Keratinocyte (primary cell): ENCODE data around the gene GRIK4. TPM values are rescaled to one million over a fixed set of nuclear protein-coding genes. Genes with fewer than 3 reads are reported as not detected.

Experiments used
- DNase-seq: peaks from one replicate; pipeline ENCODE4 v3.0.0-alpha.2; 2011; ENCODE audit warnings: low read depth, missing footprints, low spot score
- FAIRE-seq: peaks from 2 replicates; lab custom pipeline; 2011; peaks lifted over from hg19 to GRCh38; lab: Jason Lieb, UNC
- H2AFZ ChIP-seq: 2 replicates; pipeline ENCODE4 v1.6.0; 2012; ENCODE audit warnings: low read length, control low read depth, inconsistent platforms; ENCODE audit not compliant: control insufficient read depth
- H3K27ac ChIP-seq: 2 replicates; pipeline ENCODE4 v1.5.1; 2011; ENCODE audit warnings: low read length; ENCODE audit not compliant: control insufficient read depth, insufficient read depth
- H3K27me3 ChIP-seq: 3 replicates; pipeline ENCODE4 v1.6.0; 2011; ENCODE audit warnings: low read length; ENCODE audit not compliant: control insufficient read depth, insufficient read depth; ENCODE audit errors: extremely low read depth
- H3K36me3 ChIP-seq, 2 experiments: 2 replicates in 1 of 2; 3 replicates in 1 of 2; pipeline ENCODE4 v1.5.1; 2011; ENCODE audit warnings: low read length in 2 of 2, mild to moderate bottlenecking in 1 of 2; ENCODE audit not compliant: control insufficient read depth in 2 of 2, insufficient read depth in 2 of 2; ENCODE audit errors: extremely low read depth in 1 of 2
- H3K4me1 ChIP-seq: 3 replicates; pipeline ENCODE4 v1.5.1; 2011; ENCODE audit warnings: low read length; ENCODE audit not compliant: control insufficient read depth, insufficient read depth; ENCODE audit errors: extremely low read depth
- H3K4me2 ChIP-seq: 3 replicates; pipeline ENCODE4 v1.6.0; 2011; ENCODE audit warnings: low read depth, low read length; ENCODE audit not compliant: control insufficient read depth, insufficient read depth; ENCODE audit errors: extremely low read depth
- H3K4me3 ChIP-seq, 3 experiments: fragments of 200-600 bp in 1 of 3; sonication (generic) in 1 of 3; 2 replicates in 2 of 3; 3 replicates in 1 of 3; pipeline ENCODE4 v1.5.1; 2011 to 2016; ENCODE audit warnings: low read length in 3 of 3, mild to moderate bottlenecking in 3 of 3, control low read depth in 2 of 3, inconsistent platforms in 1 of 3, low read depth in 1 of 3, mixed read lengths in 1 of 3, mixed run types in 1 of 3, moderate library complexity in 1 of 3; ENCODE audit not compliant: control insufficient read depth in 2 of 3, insufficient read depth in 2 of 3; ENCODE audit errors: extremely low read depth in 1 of 3
- H3K79me2 ChIP-seq: 2 replicates; pipeline ENCODE4 v1.6.0; 2012; ENCODE audit warnings: low read length; ENCODE audit not compliant: control insufficient read depth, insufficient read depth
- H3K9ac ChIP-seq: 3 replicates; pipeline ENCODE4 v1.6.0; 2011; ENCODE audit warnings: low read length; ENCODE audit not compliant: control insufficient read depth, insufficient read depth; ENCODE audit errors: extremely low read depth
- H3K9me1 ChIP-seq: 3 replicates; pipeline ENCODE4 v1.6.0; 2011; ENCODE audit warnings: low read length; ENCODE audit not compliant: control insufficient read depth, insufficient read depth; ENCODE audit errors: extremely low read depth
- H3K9me3 ChIP-seq: 2 replicates; pipeline ENCODE4 v1.5.1; 2012; ENCODE audit warnings: low read depth, low read length; ENCODE audit not compliant: control insufficient read depth
- H4K20me1 ChIP-seq: 3 replicates; pipeline ENCODE4 v1.6.0; 2011; ENCODE audit warnings: low read length; ENCODE audit not compliant: control insufficient read depth, insufficient read depth; ENCODE audit errors: extremely low read depth
- EZH2 ChIP-seq: IDR thresholded peaks from one replicate; pipeline ENCODE4 v1.6.1; 2012; ENCODE audit warnings: inconsistent platforms, mild to moderate bottlenecking, low read length, moderate library complexity
- dilution Hi-C: fragments of 300-500 bp; cut with MboI; formaldehyde crosslinking; loops from one replicate; pipeline ENCODE4 v1.7.0; 2020; ENCODE audit warnings: low sequenced_read_pairs; ENCODE audit not compliant: extremely low pct_ligation_motif_present
- polyA plus RNA-seq, 5 experiments: library from polyadenylated mRNA; depleted of rRNA in 3 of 5; stranded (reverse) in 3 of 5; stranded (forward) in 1 of 5; unstranded in 1 of 5; fragments of >200 nt; gene quantifications; 1 replicate in 1 of 5; 2 replicates in 3 of 5; 3 replicates in 1 of 5; pipeline versions ENCODE4 v1.2.1 to v1.2.3, GENCODE V29; 2011 to 2012; ENCODE audit warnings: missing spikeins in 2 of 5, low read depth in 1 of 5, low replicate concordance in 1 of 5
- TF ChIP-seq, protein P1 (sequence below), 3 experiments: IDR thresholded peaks in 1 of 3; conservative IDR thresholded peaks in 1 of 3; optimal IDR thresholded peaks in 1 of 3; 2 replicates in 2 of 3; 3 replicates in 1 of 3; pipeline versions ENCODE3 to v1.5.1; 2011; ENCODE audit warnings: low read length in 3 of 3, mild to moderate bottlenecking in 3 of 3, moderate library complexity in 2 of 3, control low read depth in 1 of 3, inconsistent platforms in 1 of 3; ENCODE audit not compliant: insufficient read depth in 2 of 3; ENCODE audit errors: extremely low read depth in 1 of 3

The GRIK4 gene
- polyA plus RNA-seq, 1 donor (not counting 4 experiments of a cell fraction or from before 2014, with no cell fraction given): not detected

DNA sequence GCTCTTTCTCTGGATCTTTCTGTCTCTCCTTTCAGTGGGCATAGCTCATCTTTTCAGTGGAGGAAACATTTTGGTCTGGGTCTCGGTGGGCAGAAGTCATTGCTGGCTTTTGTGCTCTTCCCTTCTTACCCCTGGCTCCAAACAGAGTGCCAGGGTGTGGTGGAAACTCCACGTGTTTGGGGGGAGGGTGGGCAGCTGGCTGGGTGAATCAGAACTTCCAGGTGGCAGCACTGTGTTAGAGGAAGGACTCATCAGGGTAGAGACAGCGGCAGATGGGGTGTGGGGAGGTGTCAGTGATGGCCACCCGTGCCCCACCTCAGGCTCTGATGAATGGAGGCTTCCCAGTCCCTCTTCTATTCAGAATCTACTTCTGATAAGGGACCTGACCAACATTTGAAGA is 114.0 kb downstream of the GRIK4 start:
- no peaks in the 10 kb centered on the region for H3K36me3 ChIP-seq
- TF ChIP-seq, protein P1, sequence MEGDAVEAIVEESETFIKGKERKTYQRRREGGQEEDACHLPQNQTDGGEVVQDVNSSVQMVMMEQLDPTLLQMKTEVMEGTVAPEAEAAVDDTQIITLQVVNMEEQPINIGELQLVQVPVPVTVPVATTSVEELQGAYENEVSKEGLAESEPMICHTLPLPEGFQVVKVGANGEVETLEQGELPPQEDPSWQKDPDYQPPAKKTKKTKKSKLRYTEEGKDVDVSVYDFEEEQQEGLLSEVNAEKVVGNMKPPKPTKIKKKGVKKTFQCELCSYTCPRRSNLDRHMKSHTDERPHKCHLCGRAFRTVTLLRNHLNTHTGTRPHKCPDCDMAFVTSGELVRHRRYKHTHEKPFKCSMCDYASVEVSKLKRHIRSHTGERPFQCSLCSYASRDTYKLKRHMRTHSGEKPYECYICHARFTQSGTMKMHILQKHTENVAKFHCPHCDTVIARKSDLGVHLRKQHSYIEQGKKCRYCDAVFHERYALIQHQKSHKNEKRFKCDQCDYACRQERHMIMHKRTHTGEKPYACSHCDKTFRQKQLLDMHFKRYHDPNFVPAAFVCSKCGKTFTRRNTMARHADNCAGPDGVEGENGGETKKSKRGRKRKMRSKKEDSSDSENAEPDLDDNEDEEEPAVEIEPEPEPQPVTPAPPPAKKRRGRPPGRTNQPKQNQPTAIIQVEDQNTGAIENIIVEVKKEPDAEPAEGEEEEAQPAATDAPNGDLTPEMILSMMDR (optimal IDR thresholded peaks at IDR 0.05 in 1 of 3, IDR thresholded peaks at IDR 0.05 in 1 of 3, conservative IDR thresholded peaks at IDR 0.05 in 1 of 3; ENCODE audit: extremely low read depth in 1 of 3, insufficient read depth in 2 of 3, low read length in 3 of 3): no peak
- TF ChIP-seq EZH2: no peak
- no peak overlapping the region for H3K4me2 ChIP-seq
- peaks cover 3% of the 10 kb centered on the region for H3K27me3 ChIP-seq
- no peaks in the 10 kb centered on the region for H4K20me1 ChIP-seq
- dilution Hi-C loops: no loop called here
- H3K4me1 ChIP-seq: no peaks in the 10 kb centered on the region
- DNase-seq (no peak), FAIRE-seq (no peak)
- H3K79me2 ChIP-seq: no peaks in the 10 kb centered on the region
- H3K9me1 ChIP-seq: no peaks in the 10 kb centered on the region
- no peaks in the 10 kb centered on the region for H3K9me3 ChIP-seq
- no peak overlapping the region for H3K27ac ChIP-seq
- no peak overlapping the region for H3K9ac ChIP-seq
- H2AFZ ChIP-seq: no peak overlapping the region
- H3K4me3 ChIP-seq: no peak overlapping the region

DNA sequence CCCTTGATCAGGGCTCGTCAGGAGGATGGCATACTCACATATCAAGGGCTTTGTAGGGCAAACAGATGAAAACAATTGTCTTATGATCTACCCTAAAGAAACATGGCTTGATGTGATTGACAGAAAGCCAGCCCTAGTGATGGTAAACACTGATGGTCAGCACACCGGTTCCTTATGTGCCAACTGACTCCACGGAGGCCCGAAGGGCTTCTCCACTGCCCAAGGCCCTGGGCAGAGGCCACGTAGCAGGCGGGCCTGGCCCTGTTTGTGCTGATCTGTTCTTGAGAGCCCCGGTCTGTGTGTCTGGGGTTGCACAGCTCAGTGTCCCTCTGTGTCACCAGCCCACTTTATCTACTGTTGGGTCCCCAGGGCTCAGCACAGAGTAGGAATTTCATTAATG is 115.2 kb downstream of the GRIK4 start:
- no peak overlapping the region for H3K4me3 ChIP-seq

More for the DNA sequence above, 115.2 kb downstream of the GRIK4 start:
- Histone ChIP-seq H2AFZ (no peak overlapping the region), H3K27ac (no peak overlapping the region), H3K27me3 (peaks cover 3% of the 10 kb centered on the region), H4K20me1 (no peaks in the 10 kb centered on the region), H3K4me2 (no peak overlapping the region), H3K9me3 (no peaks in the 10 kb centered on the region), H3K9ac (no peak overlapping the region), H3K79me2 (no peaks in the 10 kb centered on the region), H3K36me3 (no peaks in the 10 kb centered on the region), H3K9me1 (no peaks in the 10 kb centered on the region), H3K4me1 (no peaks in the 10 kb centered on the region)
- dilution Hi-C loops: no loop called here
- DNase-seq (no peak), FAIRE-seq (no peak)
- TF ChIP-seq EZH2: no peak
- TF ChIP-seq, protein P1 (optimal IDR thresholded peaks at IDR 0.05 in 1 of 3, IDR thresholded peaks at IDR 0.05 in 1 of 3, conservative IDR thresholded peaks at IDR 0.05 in 1 of 3; ENCODE audit: extremely low read depth in 1 of 3, insufficient read depth in 2 of 3, low read length in 3 of 3): no peak
